ENCODE measurements around the gene ARHGEF10L. TPM values are rescaled to one million over a fixed set of nuclear protein-coding genes. Genes with fewer than 3 reads are reported as not detected.

ARHGEF10L gene
- total RNA-seq, 4 donors from 2014 or later: 65.0 to 136 (median 94.1) TPM

DNA sequence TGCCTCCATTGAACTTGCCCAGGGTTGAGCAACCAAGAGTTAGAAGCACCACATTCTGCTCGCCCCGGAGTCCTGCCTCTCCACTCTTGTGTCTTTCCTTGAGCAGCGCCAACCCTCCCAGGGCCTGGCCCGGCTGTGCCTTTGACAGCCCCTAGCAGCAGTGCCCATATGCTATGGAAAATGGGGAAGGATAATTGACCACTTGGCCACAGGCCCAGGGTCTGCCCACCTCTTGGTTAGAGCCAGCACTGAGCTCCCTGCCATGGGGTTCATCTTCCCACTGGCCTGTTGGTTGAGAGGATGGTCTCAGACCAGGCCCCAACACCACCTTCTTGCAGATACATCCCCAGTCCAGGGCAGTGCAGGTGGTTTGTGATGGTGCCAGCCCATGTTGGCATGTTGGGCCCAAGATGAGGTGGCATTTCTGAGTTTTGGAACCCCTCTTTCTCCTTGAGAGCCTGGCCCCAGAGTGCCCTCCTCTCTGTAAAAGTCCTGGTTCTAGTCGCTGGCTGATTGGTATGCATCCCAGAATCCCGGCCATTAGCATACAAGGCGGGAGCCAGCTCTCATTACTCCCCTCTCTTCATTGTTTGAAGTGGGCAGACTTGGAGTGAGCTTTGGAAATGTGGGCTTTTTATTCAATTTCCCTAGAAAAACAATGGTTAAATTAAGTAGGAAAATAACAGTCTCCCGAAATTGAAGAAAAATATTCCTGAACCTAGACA lies 7.6 kb downstream of the ARHGEF10L start:
- DNase-seq (ENCODE audit: low spot score in 2 of 2): no peak
- Histone ChIP-seq H3K27ac (no peak overlapping the region), H3K9me3 (no peaks in the 10 kb centered on the region), H3K4me3 (no peak overlapping the region), H3K27me3 (no peaks in the 10 kb centered on the region), H3K36me3 (no peaks in the 10 kb centered on the region), H3K4me1 (peaks cover 40% of the 10 kb centered on the region)
- 69% methylated on average over 4 of the region's 8 CpGs for WGBS
- no peak for TF ChIP-seq POLR2AphosphoS5 (IDR thresholded peaks at IDR 0.05)
- TF ChIP-seq, protein P1, sequence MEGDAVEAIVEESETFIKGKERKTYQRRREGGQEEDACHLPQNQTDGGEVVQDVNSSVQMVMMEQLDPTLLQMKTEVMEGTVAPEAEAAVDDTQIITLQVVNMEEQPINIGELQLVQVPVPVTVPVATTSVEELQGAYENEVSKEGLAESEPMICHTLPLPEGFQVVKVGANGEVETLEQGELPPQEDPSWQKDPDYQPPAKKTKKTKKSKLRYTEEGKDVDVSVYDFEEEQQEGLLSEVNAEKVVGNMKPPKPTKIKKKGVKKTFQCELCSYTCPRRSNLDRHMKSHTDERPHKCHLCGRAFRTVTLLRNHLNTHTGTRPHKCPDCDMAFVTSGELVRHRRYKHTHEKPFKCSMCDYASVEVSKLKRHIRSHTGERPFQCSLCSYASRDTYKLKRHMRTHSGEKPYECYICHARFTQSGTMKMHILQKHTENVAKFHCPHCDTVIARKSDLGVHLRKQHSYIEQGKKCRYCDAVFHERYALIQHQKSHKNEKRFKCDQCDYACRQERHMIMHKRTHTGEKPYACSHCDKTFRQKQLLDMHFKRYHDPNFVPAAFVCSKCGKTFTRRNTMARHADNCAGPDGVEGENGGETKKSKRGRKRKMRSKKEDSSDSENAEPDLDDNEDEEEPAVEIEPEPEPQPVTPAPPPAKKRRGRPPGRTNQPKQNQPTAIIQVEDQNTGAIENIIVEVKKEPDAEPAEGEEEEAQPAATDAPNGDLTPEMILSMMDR (IDR thresholded peaks at IDR 0.05): no peak
- no peak for TF ChIP-seq EP300 (IDR thresholded peaks at IDR 0.05)
- TF ChIP-seq POLR2A (IDR thresholded peaks at IDR 0.05): no peak

DNA sequence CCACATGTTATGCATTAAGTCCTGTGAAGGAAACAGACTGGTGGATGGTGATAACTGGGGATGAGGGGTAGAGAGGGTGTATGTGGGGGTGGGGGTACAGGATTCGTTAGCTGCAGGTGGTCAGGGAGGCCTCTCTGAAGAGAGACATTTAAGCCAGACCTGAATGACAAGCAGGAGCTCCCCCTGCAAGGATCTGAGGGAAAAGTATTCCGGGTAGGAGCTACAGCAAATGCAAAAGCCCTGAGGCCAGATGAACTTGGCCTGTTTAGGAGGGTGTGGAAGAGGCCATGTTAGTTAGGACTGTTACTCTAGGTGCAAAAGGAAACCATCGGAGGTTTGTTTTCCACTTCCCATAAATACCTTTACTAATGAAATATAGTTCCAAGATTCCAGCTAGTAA lies 9.9 kb downstream of the ARHGEF10L start:
- Histone ChIP-seq H3K9me3 (no peaks in the 10 kb centered on the region), H3K27me3 (no peaks in the 10 kb centered on the region), H3K4me1 (peaks cover 59% of the 10 kb centered on the region), H3K27ac (no peak overlapping the region), H3K36me3 (no peaks in the 10 kb centered on the region), H3K4me3 (no peak overlapping the region)
- no peak for DNase-seq (ENCODE audit: low spot score in 2 of 2)
- WGBS: 70% methylated on average over 3 of the region's 3 CpGs
- no peak for TF ChIP-seq EP300 (IDR thresholded peaks at IDR 0.05)
- TF ChIP-seq, protein P1 (IDR thresholded peaks at IDR 0.05): no peak

DNA sequence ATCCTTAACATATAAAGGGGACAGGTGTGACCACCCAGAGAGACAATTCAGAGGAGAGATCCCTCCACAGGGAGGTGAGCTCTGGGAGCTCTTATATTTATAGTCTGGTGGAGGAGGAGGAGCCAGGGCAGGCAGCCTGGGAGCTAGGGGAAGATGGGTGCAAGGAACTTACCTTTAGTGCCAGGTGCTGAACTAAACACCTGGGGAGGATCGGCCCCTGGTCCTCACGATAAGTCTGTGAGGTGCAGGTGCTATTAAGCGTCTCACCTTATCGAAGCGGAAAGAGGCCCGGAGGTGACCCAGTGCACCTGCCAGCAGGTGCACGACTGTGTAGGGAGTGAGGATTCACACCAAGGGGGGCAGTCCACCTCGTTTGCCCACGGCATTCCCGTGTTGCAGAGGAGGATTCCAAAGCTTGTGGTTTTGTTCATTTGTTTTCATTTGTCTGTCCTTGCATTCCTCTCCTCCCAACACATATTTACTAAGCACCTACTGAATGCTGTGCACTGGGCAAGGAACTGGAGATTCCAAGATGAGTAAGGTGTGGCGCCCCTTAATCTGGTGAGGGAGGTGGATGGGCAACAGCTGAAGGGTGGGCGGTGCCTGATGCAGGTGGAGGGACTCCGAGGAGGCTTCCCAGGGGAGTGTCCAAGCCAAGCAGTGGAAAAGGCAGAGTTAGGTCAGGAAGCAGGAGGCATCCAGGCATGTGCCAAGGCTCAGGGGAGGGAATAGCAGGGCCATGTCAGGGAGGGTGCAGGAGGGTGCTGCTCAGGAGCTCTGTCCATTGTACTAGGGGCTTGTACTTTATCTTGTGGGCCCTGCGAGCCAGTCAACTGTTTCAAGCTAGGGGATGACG lies 11.5 kb downstream of the ARHGEF10L start:
- DNase-seq (ENCODE audit: low spot score in 2 of 2): no peak
- no peak overlapping the region for H3K4me3 ChIP-seq
- no peaks in the 10 kb centered on the region for H3K36me3 ChIP-seq
- peaks cover 53% of the 10 kb centered on the region for H3K4me1 ChIP-seq
- 54% methylated on average over 15 of the region's 15 CpGs for WGBS
- no peaks in the 10 kb centered on the region for H3K27me3 ChIP-seq
- H3K9me3 ChIP-seq: no peaks in the 10 kb centered on the region
- peak overlapping the region; percentile 46 for H3K27ac ChIP-seq
- TF ChIP-seq POLR2AphosphoS5 (IDR thresholded peaks at IDR 0.05) (no peak), EP300 (IDR thresholded peaks at IDR 0.05) (no peak), POLR2A (IDR thresholded peaks at IDR 0.05) (no peak)
- TF ChIP-seq, protein P1 (IDR thresholded peaks at IDR 0.05): no peak

DNA sequence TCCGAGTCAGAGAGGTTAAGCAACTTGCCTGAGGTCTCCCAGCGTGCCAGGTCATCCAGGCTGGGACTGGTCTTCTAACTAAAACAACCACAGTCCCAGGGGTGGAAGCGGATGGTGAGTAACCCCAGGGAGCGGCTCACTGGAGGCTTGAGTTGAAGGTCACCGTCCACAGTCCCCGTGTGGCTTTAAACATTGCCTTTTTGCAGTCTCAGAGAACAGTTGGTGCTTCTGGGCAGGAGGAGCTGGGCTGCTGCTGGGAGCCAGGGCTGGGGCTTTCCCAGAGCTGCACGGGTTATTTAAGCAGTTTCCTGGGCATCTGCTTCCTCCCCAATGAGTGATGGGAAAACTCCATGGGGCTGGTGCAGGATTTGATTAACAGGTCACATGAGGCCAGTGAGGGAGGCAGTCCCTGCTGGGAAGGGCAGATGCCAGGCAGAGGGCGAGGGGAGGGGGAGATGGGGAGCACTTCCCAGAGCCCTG lies 12.3 kb downstream of the ARHGEF10L start:
- no peak for DNase-seq (ENCODE audit: low spot score in 2 of 2)
- no peaks in the 10 kb centered on the region for H3K36me3 ChIP-seq
- no peaks in the 10 kb centered on the region for H3K9me3 ChIP-seq
- peaks cover 49% of the 10 kb centered on the region for H3K4me1 ChIP-seq
- H3K27ac ChIP-seq: peak overlapping the region; percentile 46
- H3K27me3 ChIP-seq: no peaks in the 10 kb centered on the region
- TF ChIP-seq POLR2AphosphoS5 (IDR thresholded peaks at IDR 0.05) (no peak), POLR2A (IDR thresholded peaks at IDR 0.05) (no peak), EP300 (IDR thresholded peaks at IDR 0.05) (no peak)
- TF ChIP-seq, protein P1 (IDR thresholded peaks at IDR 0.05): no peak
- H3K4me3 ChIP-seq: no peak overlapping the region
- 74% methylated on average over 3 of the region's 8 CpGs for WGBS
